Transverse colon (tissue), 4 donors: ENCODE measurements around the gene BDKRB2. TPM values are rescaled to one million over a fixed set of nuclear protein-coding genes. Genes with fewer than 3 reads are reported as not detected.

Experiments
- DNase-seq: peaks from one replicate; pipeline ENCODE4 v3.0.0-alpha.2; 2019
- H3K27ac ChIP-seq, 4 donors: fragments of 200-600 bp; sonication (generic); 2 replicates each; pipeline ENCODE4 v1.5.1; 2016 to 2018; ENCODE audit warnings: inconsistent platforms in 4 of 4
- H3K27me3 ChIP-seq: fragments of 200-600 bp; sonication (generic); 2 replicates; pipeline ENCODE4 v1.5.1; 2017; ENCODE audit warnings: inconsistent platforms
- H3K36me3 ChIP-seq, 4 donors: fragments of 200-600 bp; sonication (generic); 2 replicates each; pipeline ENCODE4 v1.5.1; 2017 to 2019; ENCODE audit warnings: inconsistent platforms in 4 of 4
- H3K4me1 ChIP-seq, 4 donors: fragments of 200-600 bp; sonication (generic); 2 replicates each; pipeline ENCODE4 v1.5.1; 2017 to 2020; ENCODE audit warnings: inconsistent platforms in 4 of 4
- H3K4me3 ChIP-seq, 4 donors: fragments of 200-600 bp; sonication (generic); 1 replicate in 1 of 4; 2 replicates in 3 of 4; pipeline versions ENCODE4 v1.5.1 to v1.6.1; 2017 to 2019; ENCODE audit warnings: inconsistent platforms in 4 of 4
- H3K9me3 ChIP-seq, 2 donors: fragments of 200-600 bp; sonication (generic); 2 replicates each; pipeline ENCODE4 v1.5.1; 2017 to 2019; ENCODE audit warnings: inconsistent platforms in 2 of 2
- CTCF ChIP-seq, 5 experiments: fragments of 200-600 bp in 3 of 5; fragments of 450-650 bp in 2 of 5; sonication (generic) in 3 of 5; IDR thresholded peaks; 1 replicate in 2 of 5; 2 replicates in 3 of 5; pipeline ENCODE4 v1.5.1; 2016 to 2017; ENCODE audit warnings: antibody characterized with exemption in 5 of 5, inconsistent platforms in 3 of 5, mild to moderate bottlenecking in 2 of 5, moderate library complexity in 1 of 5
- EP300 ChIP-seq: sonication (generic); formaldehyde crosslinking; IDR thresholded peaks from one replicate; pipeline ENCODE4 v1.6.1; 2017; ENCODE audit warnings: antibody characterized with exemption, low read depth
- POLR2A ChIP-seq: fragments of 450-650 bp; IDR thresholded peaks from one replicate; pipeline ENCODE4 v1.6.1; 2016; ENCODE audit warnings: antibody characterized with exemption, mild to moderate bottlenecking, moderate library complexity
- POLR2AphosphoS5 ChIP-seq, 3 donors: sonication (generic); formaldehyde crosslinking; IDR thresholded peaks; one replicate each; pipeline ENCODE4 v1.6.1; 2016; ENCODE audit warnings: antibody characterized with exemption in 3 of 3
- WGBS, 2 donors: methylation state at CpG; one replicate each; pipeline ENCODE4 v1.1.5; 2018; ENCODE audit warnings: low coverage in 1 of 2; 5-methylcytosine and 5-hydroxymethylcytosine counted together
- in situ Hi-C, 4 donors: fragments of 200-750 bp; cut with MboI; loops; one replicate each; pipeline versions ENCODE4 v1.15.0 to v1.15.1; 2017; ENCODE audit warnings: low sequenced_read_pairs in 3 of 4, low pct_ligation_motif_present in 1 of 4, low pct_unique_long_range_greater_than_20kb in 1 of 4
- intact Hi-C: fragments of 100-400 bp; cut with DNase I; formaldehyde crosslinking; loops from one replicate; pipeline ENCODE4 v1.15.1; 2023; ENCODE audit warnings: low total_unique reads
- total RNA-seq, 4 donors: library from RNA; depleted of rRNA; stranded (reverse); fragments of >200 nt; gene quantifications; one replicate each; pipeline ENCODE4 v1.1.0, GENCODE V29; 2016

The BDKRB2 gene
- total RNA-seq, 4 donors from 2014 or later, result 2.6 to 19.8 (median 17.4) TPM

- no peaks in the 10 kb centered on the region for H3K36me3 ChIP-seq
- peak overlapping the region; percentile 13 to 58 (median 33) for H3K27ac ChIP-seq
- WGBS, 2 donors, result 68 to 72% methylated on average over 6 of the region's 6 CpGs
- no peaks in the 10 kb centered on the region for H3K27me3 ChIP-seq
- in situ Hi-C loops, result loop anchor here in 3 of 4 donors (5.0 to 10.0 kb wide), 3 partner anchors 172 to 270 kb away; no protein-coding TSS in a partner anchor
- TF ChIP-seq POLR2AphosphoS5 (IDR thresholded peaks at IDR 0.05) (peak in 1 of 3 donors; percentile 38), CTCF (IDR thresholded peaks at IDR 0.05) (no peak), EP300 (no peak), POLR2A (no peak)
- DNase-seq, result no peak
- intact Hi-C loops, result loop anchor here (2.0 kb wide), 1 partner anchor 174 kb away; no protein-coding TSS in a partner anchor
- H3K4me3 ChIP-seq, result no peak overlapping the region
- peaks cover 4 to 13% (median 5%) of the 10 kb centered on the region in 4 donors for H3K4me1 ChIP-seq
- H3K9me3 ChIP-seq, result peaks cover 7% of the 10 kb centered on the region in 2 donors
These were observed 69.9 kb downstream of the BDKRB2 start for GRCh38 chr14:96274543-96274942.

GRCh38 chr14:96275177-96276112 lies 70.8 kb downstream of the BDKRB2 start:
- Histone ChIP-seq H3K27ac (peak overlapping the region; percentile 13 to 58 (median 33)), H3K36me3 (no peaks in the 10 kb centered on the region), H3K9me3 (peaks cover 7% of the 10 kb centered on the region in 2 donors), H3K27me3 (no peaks in the 10 kb centered on the region), H3K4me1 (peaks cover 4 to 13% (median 5%) of the 10 kb centered on the region in 4 donors), H3K4me3 (no peak overlapping the region)
- 22 to 26% methylated on average over 6 to 17 of the region's 17 CpGs for WGBS, 2 donors
- TF ChIP-seq POLR2AphosphoS5 (IDR thresholded peaks at IDR 0.05) (no peak), CTCF (IDR thresholded peaks at IDR 0.05) (peak; percentile 95 to 97 (median 96))
- DNase-seq, result peak; percentile 75
- intact Hi-C loops, result loop anchor here (2.0 kb wide), 1 partner anchor 175 kb away; no protein-coding TSS in a partner anchor
- in situ Hi-C loops, result loop anchor here in 3 of 4 donors (5.0 to 25.0 kb wide), 3 partner anchors 178 to 271 kb away; no protein-coding TSS in a partner anchor

- in situ Hi-C loops, result loop anchor here in 3 of 4 donors (5.0 to 25.0 kb wide), 3 partner anchors 181 to 273 kb away; no protein-coding TSS in a partner anchor
- intact Hi-C loops, result no loop called here
These were observed 73.3 kb downstream of the BDKRB2 start for GRCh38 chr14:96277890-96278289.

More at GRCh38 chr14:96277890-96278289, 73.3 kb downstream of the BDKRB2 start:
- Histone ChIP-seq H3K36me3 (no peaks in the 10 kb centered on the region), H3K27ac (no peak overlapping the region), H3K4me3 (no peak overlapping the region), H3K27me3 (no peaks in the 10 kb centered on the region), H3K9me3 (peaks cover 7% of the 10 kb centered on the region in 2 donors), H3K4me1 (peaks cover 4 to 13% (median 5%) of the 10 kb centered on the region in 4 donors)
- 94 to 100% methylated on average over 1 of the region's 1 CpG for WGBS, 2 donors
- DNase-seq, result no peak
- TF ChIP-seq EP300, result no peak
- no peak for TF ChIP-seq POLR2A
- no peak for TF ChIP-seq POLR2AphosphoS5 (IDR thresholded peaks at IDR 0.05)
- no peak for TF ChIP-seq CTCF (IDR thresholded peaks at IDR 0.05)
